Heart left ventricle (tissue), 16 donors: ENCODE results near the gene SLC25A22. TPM values are rescaled to one million over a fixed set of nuclear protein-coding genes. Genes with fewer than 3 reads are reported as not detected.

ENCODE experiments used
- ATAC-seq, 4 donors: fragments of 200-7000 bp; cut with Tn5 transposase; one replicate each; pipeline ENCODE4 v1.9.1; 2020 to 2022; ENCODE audit warnings: moderate library complexity in 4 of 4, mild to moderate bottlenecking in 3 of 4, moderate number of reproducible peaks in 1 of 4
- DNase-seq, 5 donors: peaks; one replicate each; pipeline ENCODE4 v3.0.0-alpha.2; 2020
- H3K27ac ChIP-seq, 12 donors: fragments of 200-600 bp; sonication (generic) in 4 of 12; one replicate each; pipeline versions ENCODE4 v1.5.0 to v1.8.0; 2016 to 2022; ENCODE audit warnings: mild to moderate bottlenecking in 2 of 12
- H3K27me3 ChIP-seq, 9 donors: fragments of 200-600 bp; sonication (generic) in 2 of 9; one replicate each; pipeline versions ENCODE4 v1.5.1 to v1.8.0; 2016 to 2022; ENCODE audit warnings: mild to moderate bottlenecking in 3 of 9
- H3K36me3 ChIP-seq, 9 donors: fragments of 200-600 bp; sonication (generic) in 2 of 9; one replicate each; pipeline versions ENCODE4 v1.5.0 to v1.8.0; 2018 to 2022; ENCODE audit warnings: mild to moderate bottlenecking in 2 of 9
- H3K4me1 ChIP-seq, 12 donors: fragments of 200-600 bp; sonication (generic) in 4 of 12; one replicate each; pipeline versions ENCODE4 v1.5.0 to v1.8.0; 2016 to 2022; ENCODE audit warnings: mild to moderate bottlenecking in 3 of 12
- H3K4me3 ChIP-seq, 12 donors: fragments of 200-600 bp; sonication (generic) in 4 of 12; one replicate each; pipeline versions ENCODE4 v1.5.0 to v1.8.0; 2017 to 2022; ENCODE audit warnings: mild to moderate bottlenecking in 9 of 12, moderate library complexity in 4 of 12
- H3K9me3 ChIP-seq, 12 donors: fragments of 200-600 bp; sonication (generic) in 4 of 12; one replicate each; pipeline versions ENCODE4 v1.5.0 to v1.8.0; 2016 to 2022; ENCODE audit warnings: mild to moderate bottlenecking in 1 of 12
- POLR2A ChIP-seq, 2 donors: fragments of 450-650 bp; IDR thresholded peaks; one replicate each; pipeline ENCODE4 v1.6.1; 2017; ENCODE audit warnings: antibody characterized with exemption in 2 of 2, mild to moderate bottlenecking in 2 of 2, moderate library complexity in 2 of 2
- WGBS, 4 donors: extraction: QIAGEN DNeasy Blood & Tissue Kit in 2 of 4; methylation state at CpG; one replicate each; pipeline versions ENCODE4 v1.1.5 to v1.1.7; 2013 to 2018; 5-methylcytosine and 5-hydroxymethylcytosine counted together
- intact Hi-C, 10 donors: fragments of 100-400 bp; cut with DNase I; formaldehyde crosslinking; loops; one replicate each; pipeline versions ENCODE4 v1.11.1 to v1.14.2; 2022
- polyA plus RNA-seq, 2 donors: library from polyadenylated mRNA; stranded (reverse); fragments of 200-250 nt; gene quantifications; one replicate each; pipeline ENCODE4 v1.2.3, GENCODE V29; 2013
- total RNA-seq, 9 donors: library from RNA; depleted of rRNA in 2 of 9; stranded (reverse); fragments of >200 nt in 2 of 9; fragmentation: NEBNext Ultra II Directional in 3 of 9; extraction: Animal tissue kit (Norgen Biotek cat#: 25700) in 3 of 9; gene quantifications; one replicate each; pipeline versions ENCODE4 v1.1.0 to v1.2.4, GENCODE V29; 2016 to 2023
- TF ChIP-seq, protein P1 (sequence below), 12 donors: fragments of 200-600 bp; sonication (generic) in 4 of 12; IDR thresholded peaks; one replicate each; pipeline versions ENCODE4 v1.5.0 to v1.8.0; 2018 to 2022; ENCODE audit warnings: antibody characterized with exemption in 12 of 12, mild to moderate bottlenecking in 5 of 12
- donor health status: ischemic (EF 13 %, LVEDD 7.1; RV severe dilation, severe dysfunction).
- donor health status: healthy with polysubstance abuse.
- donor health status: DM: no; HTN: yes; CAD: no.
- donor health status: DM: no; HTN: no; CAD: no.
- donor health status: ischemic (EF 25% LVEDD 6.9; RV normal size, moderate dysfunction).
- donor health status: ischemic (EF 25% LVEDD 5.7; RV mildly dilated, moderate dysfunction).
- donor health status: healthy.
- donor health status: DM: yes; HTN: yes; CAD: no.
- donor health status: ischemic (EF 35%, LVEDD 5.7; RV mildly dilated, moderate dysfunction).
- donor health status: nonischemic (EF 11% LVEDD 7.7; RV severe dilation, severe dysfunction).
- donor health status: DM: yes; HTN: yes; CAD: no.
- donor health status: PGD.
- donor health status: ischemic (EF 29% LVEDD 5.4; RV normal size, mild dysfunction).
- donor health status: nonischemic (EF 23%, LVEDD 6.1; RV moderate dilation, normal function).

SLC25A22 gene
- total and polyA plus RNA-seq, 11 donors: 2.1 to 12.8 (median 4.4) TPM

DNA sequence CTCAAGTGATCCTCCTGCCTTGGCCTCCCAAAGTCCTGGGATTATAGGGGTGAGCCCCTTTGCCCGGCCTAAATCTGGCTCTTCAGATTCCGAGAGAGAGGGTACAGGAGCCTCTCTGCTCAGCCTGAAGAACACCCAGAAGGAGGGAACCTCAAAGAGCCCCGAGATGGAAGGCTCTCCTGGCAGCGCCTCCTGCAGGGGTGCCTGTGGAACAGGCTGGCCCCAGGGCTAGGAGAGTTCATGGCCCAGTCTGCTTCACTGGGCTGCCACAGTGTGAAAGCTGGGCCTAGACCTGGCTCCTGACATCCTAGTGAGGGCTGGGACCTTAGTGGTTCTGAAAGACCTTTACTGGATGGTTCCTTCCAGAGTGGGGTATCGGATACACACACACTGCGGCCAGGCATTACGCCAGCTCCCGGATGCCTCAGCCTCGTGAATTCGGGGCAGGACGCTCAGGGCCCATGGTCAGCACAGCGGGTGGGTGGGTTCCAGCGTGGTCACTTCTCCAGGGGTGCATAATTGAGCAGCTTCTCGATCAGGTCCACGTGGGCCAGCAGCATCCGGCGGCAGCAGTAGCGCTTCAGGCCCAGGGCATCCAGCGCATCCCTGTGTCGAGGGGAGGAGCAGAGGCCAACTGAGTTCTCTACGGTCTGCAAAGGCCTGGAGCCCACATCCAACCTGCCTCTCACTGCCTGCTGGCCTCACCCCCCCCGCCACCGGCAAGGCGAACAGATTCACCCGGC, 42.0 kb upstream of the SLC25A22 start:
- no peak for ATAC-seq
- H3K4me1 ChIP-seq: peaks cover 7 to 82% (median 52%) of the 10 kb centered on the region in 12 donors
- peak overlapping the region in 3 of 12 donors; percentile 92 to 100 (median 94) for H3K4me3 ChIP-seq
- H3K27ac ChIP-seq: no peak overlapping the region
- DNase-seq: peak in 1 of 5 donors; percentile 31
- H3K9me3 ChIP-seq: no peaks in the 10 kb centered on the region
- TF ChIP-seq, protein P1, sequence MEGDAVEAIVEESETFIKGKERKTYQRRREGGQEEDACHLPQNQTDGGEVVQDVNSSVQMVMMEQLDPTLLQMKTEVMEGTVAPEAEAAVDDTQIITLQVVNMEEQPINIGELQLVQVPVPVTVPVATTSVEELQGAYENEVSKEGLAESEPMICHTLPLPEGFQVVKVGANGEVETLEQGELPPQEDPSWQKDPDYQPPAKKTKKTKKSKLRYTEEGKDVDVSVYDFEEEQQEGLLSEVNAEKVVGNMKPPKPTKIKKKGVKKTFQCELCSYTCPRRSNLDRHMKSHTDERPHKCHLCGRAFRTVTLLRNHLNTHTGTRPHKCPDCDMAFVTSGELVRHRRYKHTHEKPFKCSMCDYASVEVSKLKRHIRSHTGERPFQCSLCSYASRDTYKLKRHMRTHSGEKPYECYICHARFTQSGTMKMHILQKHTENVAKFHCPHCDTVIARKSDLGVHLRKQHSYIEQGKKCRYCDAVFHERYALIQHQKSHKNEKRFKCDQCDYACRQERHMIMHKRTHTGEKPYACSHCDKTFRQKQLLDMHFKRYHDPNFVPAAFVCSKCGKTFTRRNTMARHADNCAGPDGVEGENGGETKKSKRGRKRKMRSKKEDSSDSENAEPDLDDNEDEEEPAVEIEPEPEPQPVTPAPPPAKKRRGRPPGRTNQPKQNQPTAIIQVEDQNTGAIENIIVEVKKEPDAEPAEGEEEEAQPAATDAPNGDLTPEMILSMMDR (IDR thresholded peaks at IDR 0.05): no peak
- no peak for TF ChIP-seq POLR2A (IDR thresholded peaks at IDR 0.05)
- H3K36me3 ChIP-seq: peaks cover 0 to 56% (median 48%) of the 10 kb centered on the region in 9 donors
- no peaks in the 10 kb centered on the region for H3K27me3 ChIP-seq
- intact Hi-C loops: loop anchor here in 1 of 10 donors (5.0 kb wide), 1 partner anchor 33 kb away; the partner anchor contains the start of genes PIDD1 and RPLP2
- WGBS, 4 donors: 73 to 79% (median 74%) methylated on average over 12 to 25 of the region's 25 CpGs

DNA sequence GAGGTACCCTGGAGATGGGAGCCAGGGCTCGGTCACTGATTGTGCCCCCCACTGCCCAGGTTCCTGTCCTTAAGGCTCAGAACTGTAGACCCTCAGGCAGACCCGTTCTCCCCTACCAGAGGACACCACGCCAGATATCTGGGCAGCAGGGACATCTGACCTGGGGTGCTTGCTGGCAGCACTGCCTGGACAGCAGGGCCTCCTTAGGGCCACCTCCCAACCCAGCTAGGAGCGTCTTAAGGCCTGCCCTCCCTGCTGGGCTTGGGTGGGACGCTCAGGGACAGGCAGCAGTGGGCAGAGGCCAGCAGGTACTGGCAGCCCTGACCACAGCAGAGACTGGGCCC, 41.2 kb upstream of the SLC25A22 start:
- H3K27me3 ChIP-seq: no peaks in the 10 kb centered on the region
- TF ChIP-seq, protein P1 (IDR thresholded peaks at IDR 0.05): no peak
- TF ChIP-seq POLR2A (IDR thresholded peaks at IDR 0.05): no peak
- intact Hi-C loops: no loop called here
- peaks cover 10 to 82% (median 54%) of the 10 kb centered on the region in 12 donors for H3K4me1 ChIP-seq
- H3K27ac ChIP-seq: peak overlapping the region in 3 of 12 donors; percentile 30 to 34 (median 31)
- H3K36me3 ChIP-seq: peaks cover 0 to 56% (median 48%) of the 10 kb centered on the region in 9 donors
- ATAC-seq (no peak), DNase-seq (no peak)
- no peaks in the 10 kb centered on the region for H3K9me3 ChIP-seq
- 70 to 90% (median 82%) methylated on average over 3 to 5 of the region's 5 CpGs for WGBS, 4 donors
- H3K4me3 ChIP-seq: no peak overlapping the region

GRCh38 chr11:838441-839279, 40.6 kb upstream of the SLC25A22 start:
- Histone ChIP-seq H3K4me3 (no peak overlapping the region), H3K9me3 (no peaks in the 10 kb centered on the region), H3K36me3 (peaks cover 0 to 56% (median 48%) of the 10 kb centered on the region in 9 donors), H3K27ac (peak overlapping the region in 4 of 12 donors; percentile 30 to 34 (median 32)), H3K4me1 (peaks cover 14 to 82% (median 56%) of the 10 kb centered on the region in 12 donors), H3K27me3 (no peaks in the 10 kb centered on the region)
- DNase-seq (no peak), ATAC-seq (no peak)
- TF ChIP-seq, protein P1 (IDR thresholded peaks at IDR 0.05): peak in 5 of 12 donors; percentile 8 to 33 (median 14)
- no peak for TF ChIP-seq POLR2A (IDR thresholded peaks at IDR 0.05)
- intact Hi-C loops: no loop called here
- 35 to 63% (median 39%) methylated on average over 6 to 17 of the region's 17 CpGs for WGBS, 4 donors

GRCh38 chr11:837990-838307, 39.9 kb upstream of the SLC25A22 start:
- Histone ChIP-seq H3K27ac (peak overlapping the region in 1 of 12 donors; percentile 7), H3K4me1 (peaks cover 14 to 82% (median 58%) of the 10 kb centered on the region in 12 donors), H3K36me3 (peaks cover 0 to 56% (median 48%) of the 10 kb centered on the region in 9 donors), H3K27me3 (no peaks in the 10 kb centered on the region), H3K9me3 (no peaks in the 10 kb centered on the region), H3K4me3 (no peak overlapping the region)
- ATAC-seq (no peak), DNase-seq (no peak)
- WGBS, 4 donors: 70 to 72% (median 71%) methylated on average over 8 of the region's 8 CpGs; no CpG with 5 or more reads in 1 of the 4 donors
- TF ChIP-seq, protein P1 (IDR thresholded peaks at IDR 0.05): no peak
- TF ChIP-seq POLR2A (IDR thresholded peaks at IDR 0.05): no peak
- intact Hi-C loops: no loop called here
